ENCODE data around the gene TRAF1. TPM values are rescaled to one million over a fixed set of nuclear protein-coding genes. Genes with fewer than 3 reads are reported as not detected.

Gene TRAF1
- total RNA-seq, 1 experiment from 2014 or later = 4.7 TPM

- Histone ChIP-seq H3K9me3 (ENCODE audit: control insufficient read depth, insufficient read depth, low read depth, low read length) (no peaks in the 10 kb centered on the region), H3K4me3 (ENCODE audit: low read depth in 2 of 2, low read length in 2 of 2) (no peak overlapping the region), H3K27ac (ENCODE audit: low read length) (no peak overlapping the region), H3K4me1 (ENCODE audit: control insufficient read depth, insufficient read depth, low read length) (peaks cover 3% of the 10 kb centered on the region; the same call in 1 of the 2 replicates), H3K27me3 (ENCODE audit: control insufficient read depth, insufficient read depth, low read length) (no peaks in the 10 kb centered on the region), H3K36me3 (ENCODE audit: control insufficient read depth, insufficient read depth, low read length) (no peaks in the 10 kb centered on the region)
- ChIA-PET POLR2A (no interaction called here), CTCF (no interaction called here)
- no peak for ATAC-seq
- in situ Hi-C loops (cut with HindIII; ENCODE audit: low pct_unique_long_range_greater_than_20kb, low sequenced_read_pairs) (no loop called here), intact Hi-C loops (cut with micrococcal nuclease; ENCODE audit: unreplicated experiment) (no loop called here)
- no TSS peak for BruUV-seq (replicated peaks)
- no peak for DNase-seq (ENCODE audit: low read depth, low spot score)
- TF ChIP-seq REST (IDR thresholded peaks at IDR 0.05; ENCODE audit: insufficient read depth in 1 of 2, low read depth in 2 of 2, low read length in 1 of 2) (no peak), TCF7L2 (IDR thresholded peaks at IDR 0.05; ENCODE audit: low read depth, low read length) (no peak), CTCF (IDR thresholded peaks at IDR 0.05) (no peak), POLR2AphosphoS5 (IDR thresholded peaks at IDR 0.05; ENCODE audit: low read depth, low read length) (no peak), SIN3A (IDR thresholded peaks at IDR 0.05; ENCODE audit: borderline replicate concordance, insufficient read depth, low read depth, low read length) (no peak)
Measured at GRCh38 chr9:120920806-120921178, 5.8 kb downstream of the TRAF1 start.

- intact Hi-C loops (cut with micrococcal nuclease; ENCODE audit: unreplicated experiment) = no loop called here
- no peak overlapping the region for H3K27ac ChIP-seq (ENCODE audit: low read length)
- CTCF ChIA-PET = no interaction called here
- ATAC-seq = no peak
- in situ Hi-C loops (cut with HindIII; ENCODE audit: low pct_unique_long_range_greater_than_20kb, low sequenced_read_pairs) = no loop called here
- no peak for DNase-seq (ENCODE audit: low read depth, low spot score)
- POLR2A ChIA-PET = interaction anchor here (0.6 kb wide), 1 partner anchor 159 kb away, joined by 6 read pairs; no protein-coding TSS in a partner anchor
- peaks cover 3% of the 10 kb centered on the region; the same call in 1 of the 2 replicates for H3K4me1 ChIP-seq (ENCODE audit: control insufficient read depth, insufficient read depth, low read length)
- BruUV-seq (replicated peaks) = no TSS peak
- H3K9me3 ChIP-seq (ENCODE audit: control insufficient read depth, insufficient read depth, low read depth, low read length) = no peaks in the 10 kb centered on the region
- no peak overlapping the region for H3K4me3 ChIP-seq (ENCODE audit: low read depth in 2 of 2, low read length in 2 of 2)
- no peaks in the 10 kb centered on the region for H3K36me3 ChIP-seq (ENCODE audit: control insufficient read depth, insufficient read depth, low read length)
- TF ChIP-seq REST (IDR thresholded peaks at IDR 0.05; ENCODE audit: insufficient read depth in 1 of 2, low read depth in 2 of 2, low read length in 1 of 2) = no peak
- TF ChIP-seq CTCF (IDR thresholded peaks at IDR 0.05) = no peak
- no peak for TF ChIP-seq TCF7L2 (IDR thresholded peaks at IDR 0.05; ENCODE audit: low read depth, low read length)
- TF ChIP-seq SIN3A (IDR thresholded peaks at IDR 0.05; ENCODE audit: borderline replicate concordance, insufficient read depth, low read depth, low read length) = no peak
- no peak for TF ChIP-seq POLR2AphosphoS5 (IDR thresholded peaks at IDR 0.05; ENCODE audit: low read depth, low read length)
- H3K27me3 ChIP-seq (ENCODE audit: control insufficient read depth, insufficient read depth, low read length) = no peaks in the 10 kb centered on the region
Measured at GRCh38 chr9:120919843-120920805, 6.5 kb downstream of the TRAF1 start.

All from Panc1 (cell line).